ENCODE results near the gene TMC2. TPM values are rescaled to one million over a fixed set of nuclear protein-coding genes. Genes with fewer than 3 reads are reported as not detected.

TMC2 gene
- total RNA-seq, 1 donor from 2014 or later: not detected

GRCh38 chr20:2542361-2542760 lies 6.0 kb downstream of the TMC2 start:
- DNase-seq (ENCODE audit: low read depth) (no peak), FAIRE-seq (no peak)
- Histone ChIP-seq H3K4me3 (ENCODE audit: low read depth, low read length) (no peak overlapping the region), H3K36me3 (ENCODE audit: control insufficient read depth, insufficient read depth, low read length) (no peaks in the 10 kb centered on the region), H3K27me3 (ENCODE audit: control insufficient read depth, insufficient read depth, low read length) (peaks cover 4% of the 10 kb centered on the region)
- TF ChIP-seq CTCF (IDR thresholded peaks at IDR 0.05; ENCODE audit: insufficient read depth, low read length, severe bottlenecking): no peak

GRCh38 chr20:2544211-2544610 lies 7.8 kb downstream of the TMC2 start:
- FAIRE-seq: no peak
- H3K27me3 ChIP-seq (ENCODE audit: control insufficient read depth, insufficient read depth, low read length): peaks cover 2% of the 10 kb centered on the region

GRCh38 chr20:2545594-2545993 lies 9.2 kb downstream of the TMC2 start:
- Histone ChIP-seq H3K4me3 (ENCODE audit: low read depth, low read length) (no peak overlapping the region), H3K36me3 (ENCODE audit: control insufficient read depth, insufficient read depth, low read length) (no peaks in the 10 kb centered on the region), H3K27me3 (ENCODE audit: control insufficient read depth, insufficient read depth, low read length) (peaks cover 2% of the 10 kb centered on the region)
- DNase-seq (ENCODE audit: low read depth) (no peak), FAIRE-seq (no peak)
- no peak for TF ChIP-seq CTCF (IDR thresholded peaks at IDR 0.05; ENCODE audit: insufficient read depth, low read length, severe bottlenecking)

More at GRCh38 chr20:2544211-2544610, 7.8 kb downstream of the TMC2 start:
- H3K36me3 ChIP-seq (ENCODE audit: control insufficient read depth, insufficient read depth, low read length): no peaks in the 10 kb centered on the region
- H3K4me3 ChIP-seq (ENCODE audit: low read depth, low read length): no peak overlapping the region
- no peak for TF ChIP-seq CTCF (IDR thresholded peaks at IDR 0.05; ENCODE audit: insufficient read depth, low read length, severe bottlenecking)
- DNase-seq (ENCODE audit: low read depth): peak; percentile 33

- FAIRE-seq: no peak
- Histone ChIP-seq H3K27me3 (ENCODE audit: control insufficient read depth, insufficient read depth, low read length) (peaks cover 13% of the 10 kb centered on the region), H3K4me3 (ENCODE audit: low read depth, low read length) (no peak overlapping the region)
These were observed 21.7 kb downstream of the TMC2 start for GRCh38 chr20:2557873-2558580.

GRCh38 chr20:2558581-2559278 lies 22.4 kb downstream of the TMC2 start:
- DNase-seq (ENCODE audit: low read depth) (no peak), FAIRE-seq (no peak)
- Histone ChIP-seq H3K27me3 (ENCODE audit: control insufficient read depth, insufficient read depth, low read length) (peaks cover 13% of the 10 kb centered on the region), H3K36me3 (ENCODE audit: control insufficient read depth, insufficient read depth, low read length) (no peaks in the 10 kb centered on the region), H3K4me3 (ENCODE audit: low read depth, low read length) (no peak overlapping the region)
- no peak for TF ChIP-seq CTCF (IDR thresholded peaks at IDR 0.05; ENCODE audit: insufficient read depth, low read length, severe bottlenecking)

More at GRCh38 chr20:2557873-2558580, 21.7 kb downstream of the TMC2 start:
- DNase-seq (ENCODE audit: low read depth): no peak
- no peaks in the 10 kb centered on the region for H3K36me3 ChIP-seq (ENCODE audit: control insufficient read depth, insufficient read depth, low read length)
- no peak for TF ChIP-seq CTCF (IDR thresholded peaks at IDR 0.05; ENCODE audit: insufficient read depth, low read length, severe bottlenecking)

Data from bronchial epithelial cell (primary cell).